Fibroblast of villous mesenchyme (primary cell): Measurements from ENCODE around the gene GIMAP2. TPM values are rescaled to one million over a fixed set of nuclear protein-coding genes. Genes with fewer than 3 reads are reported as not detected.
"Not testable (repeated sequence)": the region's sequence is repeated elsewhere in the genome, so short reads cannot be mapped to it uniquely, and the experiment has no call there.

Source experiments
- DNase-seq: peaks from one replicate; pipeline ENCODE4 v3.0.0-alpha.2; 2010; ENCODE audit warnings: low read depth
- H3K4me3 ChIP-seq: 2 replicates; pipeline ENCODE4 v1.5.1; 2011; ENCODE audit warnings: low read depth, mild to moderate bottlenecking, low read length
- CTCF ChIP-seq: IDR thresholded peaks from 2 replicates; pipeline ENCODE4 v1.5.1; 2012; ENCODE audit warnings: low read depth, mild to moderate bottlenecking, low read length; ENCODE audit not compliant: insufficient read depth
- total RNA-seq: library from RNA; depleted of rRNA; stranded (reverse); fragments of >200 nt; gene quantifications from 2 replicates; pipeline ENCODE4 v1.2.3, GENCODE V29; 2012

Gene GIMAP2
- total RNA-seq, 1 donor, result 2.6 TPM

DNA sequence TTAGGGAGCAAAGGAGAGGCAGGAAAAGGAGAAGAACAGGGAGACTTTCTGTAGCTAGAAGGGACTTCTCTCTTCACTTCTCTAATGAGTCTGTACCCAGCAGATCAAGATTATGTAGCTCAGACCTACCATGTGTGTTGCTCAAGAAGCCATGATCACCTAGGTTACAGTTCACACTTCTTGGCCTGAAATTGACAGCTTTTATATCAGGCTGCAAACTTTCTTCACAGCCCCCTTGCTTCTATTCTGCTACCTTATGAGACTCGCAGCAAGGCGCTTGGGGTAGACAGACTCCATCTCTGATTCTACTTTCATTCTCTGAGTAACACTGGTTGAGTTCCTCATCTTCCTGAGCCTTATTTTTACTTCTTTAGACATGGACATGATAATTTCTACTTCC lies 19.6 kb upstream of the GIMAP2 start:
- no peak for DNase-seq
- no peak overlapping the region for H3K4me3 ChIP-seq
- TF ChIP-seq CTCF, result no peak

- TF ChIP-seq CTCF, result no peak
- DNase-seq, result no peak
- no peak overlapping the region for H3K4me3 ChIP-seq
These were observed 19.1 kb upstream of the GIMAP2 start for GRCh38 chr7:150666412-150666811.

DNA sequence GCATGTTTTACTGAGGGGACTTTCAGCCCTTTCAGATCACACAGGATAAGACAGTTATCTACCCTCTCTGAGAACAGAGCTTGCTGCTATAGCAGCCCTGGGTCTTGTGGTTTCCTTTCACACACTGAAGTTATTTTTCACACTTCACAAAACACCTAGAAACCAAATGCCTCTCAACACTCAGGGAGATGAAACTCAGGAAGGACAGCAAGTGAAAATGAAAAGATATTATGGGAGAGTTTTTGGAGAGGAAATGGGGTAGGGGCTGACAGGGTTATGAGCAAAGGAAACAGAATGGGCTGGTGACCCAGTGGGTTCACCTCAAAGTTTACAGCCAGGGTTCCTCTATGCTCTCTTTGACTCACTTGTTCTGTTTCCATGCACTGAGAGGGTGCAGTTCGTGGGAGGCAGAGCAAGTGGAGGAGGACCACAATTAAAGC lies 17.0 kb upstream of the GIMAP2 start:
- no peak overlapping the region for H3K4me3 ChIP-seq
- DNase-seq, result no peak
- no peak for TF ChIP-seq CTCF

- TF ChIP-seq CTCF, result no peak
These were observed 16.5 kb upstream of the GIMAP2 start for GRCh38 chr7:150668977-150669376.

DNA sequence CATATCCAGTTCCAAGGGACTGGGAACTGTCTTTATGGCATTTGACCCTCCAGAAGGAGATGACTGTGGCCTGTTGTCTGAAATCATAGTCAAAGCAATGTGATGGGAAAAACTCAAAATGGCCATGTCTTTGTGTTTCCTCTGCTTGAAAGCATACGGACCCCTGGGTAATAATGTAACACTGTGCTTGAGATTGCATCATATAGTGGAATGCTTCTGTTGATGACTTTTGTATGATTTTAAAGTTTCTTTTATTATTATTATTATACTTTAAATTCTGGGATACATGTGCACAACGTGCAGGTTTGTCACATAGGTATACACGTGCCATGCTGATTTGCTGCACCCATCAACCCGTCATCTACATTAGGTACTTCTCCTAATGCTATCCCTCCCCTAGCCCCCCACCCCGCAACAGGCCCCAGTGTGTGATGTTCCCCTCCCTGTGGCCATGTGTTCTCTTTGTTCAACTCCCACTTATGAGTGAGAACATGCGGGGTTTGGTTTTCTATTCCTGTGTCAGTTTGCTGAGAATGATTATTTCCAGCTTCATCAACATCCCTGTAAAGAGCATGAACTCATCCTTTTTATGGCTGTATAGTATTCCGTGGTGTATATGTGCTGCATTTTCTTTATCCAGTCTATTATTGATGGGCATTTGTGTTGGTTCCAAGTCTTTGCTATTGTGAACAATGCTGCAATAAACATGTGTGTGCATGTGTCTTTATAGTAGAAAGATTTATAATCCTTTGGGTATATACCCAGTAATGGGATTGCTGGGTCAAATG lies 13.5 kb upstream of the GIMAP2 start:
- H3K4me3 ChIP-seq, DNase-seq: not testable (repeated sequence)

More at GRCh38 chr7:150668977-150669376, 16.5 kb upstream of the GIMAP2 start:
- no peak overlapping the region for H3K4me3 ChIP-seq
- no peak for DNase-seq

- no peak for DNase-seq
- H3K4me3 ChIP-seq, result no peak overlapping the region
- no peak for TF ChIP-seq CTCF
These were observed 9.8 kb upstream of the GIMAP2 start for GRCh38 chr7:150675714-150676113.

DNA sequence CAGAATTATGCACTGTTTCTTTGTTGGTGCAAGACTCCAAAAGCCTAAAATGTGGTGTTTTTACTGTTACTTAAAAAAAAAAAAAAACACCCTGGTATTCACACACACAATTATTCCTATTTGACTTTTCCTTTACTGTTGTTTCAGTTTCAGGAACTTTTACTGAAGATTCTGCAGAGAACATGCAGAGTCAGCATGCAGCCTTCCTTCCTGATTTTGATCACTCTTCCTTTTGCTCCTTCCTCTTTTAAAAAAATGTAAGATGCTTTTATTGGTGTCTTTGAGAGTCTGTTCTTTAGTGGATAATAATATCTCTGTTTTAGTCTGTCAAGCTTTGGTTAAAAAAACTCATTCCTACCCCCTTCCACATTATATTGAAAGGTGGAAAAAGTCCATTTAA lies 9.2 kb upstream of the GIMAP2 start:
- not testable (repeated sequence) for DNase-seq

DNA sequence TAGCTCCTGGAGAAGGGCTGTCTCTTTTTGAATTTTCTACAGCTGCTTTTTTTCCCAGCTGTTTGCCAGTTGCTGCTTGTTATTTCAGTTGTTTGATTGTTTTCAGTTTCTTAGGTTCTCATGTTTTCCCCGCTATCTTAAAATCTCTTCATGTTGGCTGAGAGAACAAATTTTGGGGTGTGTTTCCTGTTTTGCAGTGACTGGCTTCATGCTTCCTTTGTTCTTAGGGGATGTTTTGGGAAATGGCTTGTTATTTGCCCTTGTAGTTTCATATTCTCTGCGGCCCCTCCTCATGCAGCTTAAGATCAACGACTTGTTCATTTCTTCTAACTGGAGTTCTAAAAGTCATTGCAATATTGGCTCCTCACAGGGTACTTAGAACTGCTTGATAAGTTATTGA lies 8.7 kb upstream of the GIMAP2 start:
- DNase-seq, H3K4me3 ChIP-seq: not testable (repeated sequence)

More for the DNA sequence above, 9.2 kb upstream of the GIMAP2 start:
- H3K4me3 ChIP-seq, result not testable (repeated sequence)

DNA sequence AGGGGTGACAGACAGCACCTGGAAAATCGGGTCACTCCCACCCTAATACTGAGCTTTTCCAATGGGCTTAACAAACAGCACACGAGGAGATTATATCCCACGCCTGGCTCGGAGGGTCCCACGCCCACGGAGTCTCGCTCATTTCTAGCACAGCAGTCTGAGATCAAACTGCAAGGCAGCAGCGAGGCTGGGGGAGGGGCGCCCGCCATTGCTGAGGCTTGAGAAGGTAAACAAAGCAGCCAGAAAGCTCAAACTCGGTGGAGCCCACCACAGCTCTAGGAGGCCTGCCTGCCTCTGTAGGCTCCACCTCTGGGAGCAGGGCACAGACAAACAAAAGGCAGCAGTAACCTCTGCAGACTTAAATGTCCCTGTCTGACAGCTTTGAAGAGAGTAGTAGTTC lies 6.9 kb upstream of the GIMAP2 start:
- H3K4me3 ChIP-seq, DNase-seq: not testable (repeated sequence)

DNA sequence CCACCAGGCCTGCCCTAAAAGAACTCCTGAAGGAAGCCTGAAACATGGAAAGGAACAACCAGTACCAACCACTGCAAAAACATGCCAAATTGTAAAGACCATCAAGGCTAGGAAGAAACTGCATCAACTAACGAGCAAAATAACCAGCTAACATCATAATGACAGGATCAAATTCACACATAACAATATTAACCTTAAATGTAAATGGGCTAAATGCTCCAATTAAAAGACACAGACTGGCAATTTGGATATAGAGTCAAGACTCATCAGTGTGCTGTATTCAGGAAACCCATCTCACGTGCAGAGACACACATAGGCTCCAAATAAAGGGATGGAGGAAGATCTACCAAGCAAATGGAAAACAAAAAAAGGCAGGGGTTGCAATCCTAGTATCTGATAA lies 5.1 kb upstream of the GIMAP2 start:
- not testable (repeated sequence) for DNase-seq, H3K4me3 ChIP-seq
